GM20000 (cell line): Measurements from ENCODE around the gene PHETA1.

ENCODE experiments used
- DNase-seq: peaks from one replicate; pipeline ENCODE4 v3.0.0; 2012; ENCODE audit warnings: low spot score
- CTCF ChIP-seq: IDR thresholded peaks from 2 replicates; pipeline ENCODE4 v1.5.1; 2012; ENCODE audit warnings: mild to moderate bottlenecking, control low read depth; ENCODE audit errors: extremely low read depth, missing control alignments

PHETA1 gene

GRCh38 chr12:111366075-111366474 lies 2.8 kb downstream of the PHETA1 start:
- no peak for TF ChIP-seq CTCF
- no peak for DNase-seq

DNA sequence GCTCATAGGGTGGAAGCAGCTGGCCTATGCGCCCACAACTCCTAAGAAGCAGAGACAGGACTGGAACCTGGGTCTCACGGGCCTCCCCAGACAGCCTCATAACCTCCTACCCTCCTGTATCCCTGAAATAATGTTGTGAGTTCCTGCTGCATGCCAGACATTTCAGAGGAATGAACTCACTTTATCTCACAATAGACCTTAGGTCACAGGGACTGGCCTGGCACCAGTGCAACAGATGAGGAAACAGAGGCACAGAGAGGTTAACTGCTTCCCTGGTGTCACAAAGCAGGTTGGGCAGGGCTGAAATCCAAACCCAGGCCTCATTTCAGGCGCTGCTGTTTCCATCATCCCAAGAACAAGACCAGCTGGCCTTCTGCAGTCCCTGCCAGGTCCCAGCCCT lies 5.3 kb downstream of the PHETA1 start:
- no peak for TF ChIP-seq CTCF
- DNase-seq, result no peak

DNA sequence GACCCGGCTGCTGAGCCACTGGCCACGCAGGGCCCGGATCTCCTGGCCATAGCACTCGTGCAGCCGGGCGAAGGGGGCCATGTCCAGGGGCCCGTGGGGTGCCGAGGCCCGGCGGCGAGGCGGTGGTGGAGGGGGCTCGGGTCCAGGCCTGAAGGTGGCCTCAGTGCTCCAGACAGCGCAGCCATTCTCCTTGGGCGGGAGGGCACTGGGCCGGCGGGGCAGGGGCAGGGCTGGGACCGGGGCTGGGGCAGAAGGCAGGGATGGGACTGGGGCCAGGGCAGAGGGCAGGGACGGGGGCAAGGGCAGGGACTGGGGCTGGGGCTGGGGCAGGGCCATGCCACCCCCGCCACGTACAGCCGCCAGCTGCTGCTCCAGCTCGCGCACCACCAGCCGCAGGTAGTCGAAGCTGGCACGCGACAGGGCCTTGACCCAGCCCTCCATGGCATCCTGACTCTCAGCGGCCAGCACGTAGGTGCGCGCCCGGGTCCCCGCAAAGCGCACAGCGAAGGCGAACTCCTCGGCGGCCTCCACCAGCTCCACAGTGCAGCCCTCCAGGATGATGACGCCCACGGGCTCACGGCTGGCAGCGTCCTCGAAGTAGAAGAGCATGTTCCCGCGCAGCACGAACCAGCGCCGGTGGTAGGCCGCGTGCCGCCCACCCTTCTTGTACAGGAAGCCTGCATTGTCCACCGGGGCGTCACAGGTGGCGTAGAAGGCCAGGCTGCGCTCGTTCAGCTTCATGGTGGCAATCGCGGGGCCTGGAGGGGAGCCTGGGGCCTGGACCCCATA lies 6.0 kb downstream of the PHETA1 start:
- DNase-seq, result no peak
- TF ChIP-seq CTCF, result no peak

GRCh38 chr12:111361717-111362576 lies 6.9 kb downstream of the PHETA1 start:
- no peak for TF ChIP-seq CTCF
- DNase-seq, result no peak

DNA sequence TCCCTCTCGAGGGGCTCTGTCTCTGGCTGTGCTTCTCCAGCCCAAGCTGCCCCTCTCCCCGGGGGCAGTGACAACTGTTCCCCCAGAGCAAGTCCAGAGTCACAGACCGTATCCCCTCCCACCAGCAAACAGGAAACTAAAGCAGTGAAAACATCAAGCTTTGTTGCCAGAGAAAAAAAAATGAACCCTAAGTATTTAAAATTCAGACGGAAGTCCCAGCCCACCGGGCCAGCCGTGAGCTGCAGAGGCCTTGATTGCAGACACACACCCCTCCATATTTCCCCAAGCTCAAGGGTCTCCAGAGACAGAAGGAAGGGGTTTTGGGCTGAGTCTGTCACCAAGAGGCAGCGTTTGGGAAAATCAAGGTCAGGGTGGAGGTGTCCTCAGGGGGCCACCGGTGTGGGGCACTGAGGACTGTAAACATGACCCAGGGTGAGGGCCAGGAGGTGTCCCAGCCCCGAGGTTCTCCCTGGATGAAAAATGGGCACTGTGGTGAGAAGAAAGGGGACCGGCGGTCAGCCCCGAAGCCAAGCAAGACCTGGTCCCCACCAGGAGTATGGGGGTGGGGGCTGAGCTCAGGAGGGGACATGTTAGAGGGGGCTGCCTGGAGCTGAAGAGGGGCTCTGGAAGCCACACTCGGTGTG lies 7.7 kb downstream of the PHETA1 start:
- no peak for DNase-seq
- TF ChIP-seq CTCF, result no peak

- no peak for DNase-seq
- TF ChIP-seq CTCF, result no peak
Measured at GRCh38 chr12:111360325-111360930, 8.5 kb downstream of the PHETA1 start.
